ENCODE data around the gene TRIM31. TPM values are rescaled to one million over a fixed set of nuclear protein-coding genes. Genes with fewer than 3 reads are reported as not detected.

Gene TRIM31
- total RNA-seq, 1 experiment from 2014 or later: 0.13 TPM

GRCh38 chr6:30145818-30146217 lies 32.9 kb upstream of the TRIM31 start:
- H3K9me3 Mint-ChIP-seq: no peaks in the 10 kb centered on the region
- CTCF ChIA-PET: interaction anchor here (0.6 to 3.2 kb wide), 4 partner anchors 13 to 582 kb away, joined by 3 to 8 read pairs (median 4); no protein-coding TSS in a partner anchor
- no peak overlapping the region for H3K4me3 Mint-ChIP-seq
- no peak overlapping the region for H3K27ac Mint-ChIP-seq
- POLR2A ChIA-PET: no interaction called here
- DNase-seq (ENCODE audit: low spot score): no peak
- TF ChIP-seq ZNF423 (CRISPR knock-in tag; IDR thresholded peaks at IDR 0.05) (peak; percentile 86), MYBL2 (CRISPR knock-in tag; IDR thresholded peaks at IDR 0.05) (no peak)
- no peaks in the 10 kb centered on the region for H3K36me3 Mint-ChIP-seq
- peaks cover 14% of the 10 kb centered on the region for H3K27me3 Mint-ChIP-seq (ENCODE audit: low read depth)
- no peak for ATAC-seq
- peaks cover 4% of the 10 kb centered on the region for H3K4me1 Mint-ChIP-seq

GRCh38 chr6:30144811-30145210 lies 31.9 kb upstream of the TRIM31 start:
- no peaks in the 10 kb centered on the region for H3K9me3 Mint-ChIP-seq
- ATAC-seq (no peak), DNase-seq (ENCODE audit: low spot score) (no peak)
- no peaks in the 10 kb centered on the region for H3K36me3 Mint-ChIP-seq
- peaks cover 22% of the 10 kb centered on the region for H3K27me3 Mint-ChIP-seq (ENCODE audit: low read depth)
- peaks cover 4% of the 10 kb centered on the region for H3K4me1 Mint-ChIP-seq
- POLR2A ChIA-PET: no interaction called here
- CTCF ChIA-PET: interaction anchor here (0.9 to 3.2 kb wide), 3 partner anchors 14 to 43 kb away, joined by 4 to 11 read pairs (median 8); no protein-coding TSS in a partner anchor
- no peak overlapping the region for H3K4me3 Mint-ChIP-seq
- no peak overlapping the region for H3K27ac Mint-ChIP-seq
- TF ChIP-seq CREM (CRISPR knock-in tag; IDR thresholded peaks at IDR 0.05): no peak
- no peak for TF ChIP-seq ATF2 (CRISPR knock-in tag; IDR thresholded peaks at IDR 0.05; ENCODE audit: borderline replicate concordance, low read depth)
- no peak for TF ChIP-seq SP1 (CRISPR knock-in tag; conservative IDR thresholded peaks at IDR 0.05)
- no peak for TF ChIP-seq ZNF416 (CRISPR knock-in tag; IDR thresholded peaks at IDR 0.05)
- no peak for TF ChIP-seq NR3C1 (CRISPR knock-in tag; conservative IDR thresholded peaks at IDR 0.05; ENCODE audit: low read depth)
- no peak for TF ChIP-seq JAZF1 (CRISPR knock-in tag; IDR thresholded peaks at IDR 0.05)
- no peak for TF ChIP-seq NFE2L1 (CRISPR knock-in tag; IDR thresholded peaks at IDR 0.05)
- no peak for TF ChIP-seq USF2 (CRISPR knock-in tag; IDR thresholded peaks at IDR 0.05)
- TF ChIP-seq GRHL2 (CRISPR knock-in tag; IDR thresholded peaks at IDR 0.05; ENCODE audit: insufficient replicate concordance, severe bottlenecking): no peak
- TF ChIP-seq ZMAT4 (CRISPR knock-in tag; IDR thresholded peaks at IDR 0.05): no peak
- no peak for TF ChIP-seq ZNF532 (CRISPR knock-in tag; IDR thresholded peaks at IDR 0.05; ENCODE audit: borderline replicate concordance)
- TF ChIP-seq ZBTB21 (CRISPR knock-in tag; IDR thresholded peaks at IDR 0.05; ENCODE audit: borderline replicate concordance): no peak
- no peak for TF ChIP-seq ESRRA (CRISPR knock-in tag; IDR thresholded peaks at IDR 0.05; ENCODE audit: borderline replicate concordance)
- TF ChIP-seq ATF1 (CRISPR knock-in tag; IDR thresholded peaks at IDR 0.05): no peak
- TF ChIP-seq TEAD1 (CRISPR knock-in tag; IDR thresholded peaks at IDR 0.05): no peak
- TF ChIP-seq TP53 (CRISPR knock-in tag; IDR thresholded peaks at IDR 0.05): no peak
- TF ChIP-seq FOXJ3 (CRISPR knock-in tag; IDR thresholded peaks at IDR 0.05; ENCODE audit: borderline replicate concordance): no peak
- no peak for TF ChIP-seq NR1H2 (CRISPR knock-in tag; IDR thresholded peaks at IDR 0.05)
- no peak for TF ChIP-seq PREB (CRISPR knock-in tag; IDR thresholded peaks at IDR 0.05; ENCODE audit: borderline replicate concordance)
- no peak for TF ChIP-seq PRDM15 (CRISPR knock-in tag; IDR thresholded peaks at IDR 0.05)
